Psoas muscle (tissue), 8 donors: Measurements from ENCODE around the gene NCAPG2. TPM values are rescaled to one million over a fixed set of nuclear protein-coding genes. Genes with fewer than 3 reads are reported as not detected.

Experiments used
- ATAC-seq, 4 donors: fragments of 200-7000 bp; cut with Tn5 transposase; one replicate each; pipeline ENCODE4 v1.9.1; 2020; ENCODE audit warnings: moderate library complexity in 3 of 4, mild to moderate bottlenecking in 2 of 4
- DNase-seq, 2 donors: peaks; one replicate each; pipeline ENCODE4 v3.0.0-alpha.2; 2020
- H3K27ac ChIP-seq: fragments of 200-600 bp; one replicate; pipeline ENCODE4 v1.8.0; 2022
- H3K27me3 ChIP-seq, 3 donors: fragments of 200-600 bp in 1 of 3; one replicate each; pipeline versions ENCODE4 v1.6.1 to v1.8.0; 2013 to 2022; ENCODE audit warnings: low read length in 2 of 3, mild to moderate bottlenecking in 2 of 3, moderate library complexity in 1 of 3; ENCODE audit not compliant: insufficient read depth in 3 of 3
- H3K36me3 ChIP-seq, 2 donors: fragments of 200-600 bp in 1 of 2; one replicate each; pipeline versions ENCODE4 v1.6.1 to v1.8.0; 2013 to 2022; ENCODE audit warnings: low read depth in 1 of 2, mild to moderate bottlenecking in 1 of 2, moderate library complexity in 1 of 2; ENCODE audit not compliant: insufficient read depth in 1 of 2
- H3K4me1 ChIP-seq: fragments of 200-600 bp; one replicate; pipeline ENCODE4 v1.8.0; 2022
- H3K4me3 ChIP-seq: fragments of 200-600 bp; one replicate; pipeline ENCODE4 v1.8.0; 2022; ENCODE audit warnings: mild to moderate bottlenecking
- H3K9me3 ChIP-seq: fragments of 200-600 bp; one replicate; pipeline ENCODE4 v1.8.0; 2022
- WGBS, 3 donors: extraction: QIAGEN DNeasy Blood & Tissue Kit; methylation state at CpG; one replicate each; pipeline versions ENCODE4 v1.1.6 to v1.1.7; 2013; 5-methylcytosine and 5-hydroxymethylcytosine counted together
- intact Hi-C, 2 donors: fragments of 100-400 bp; cut with DNase I; formaldehyde crosslinking; loops; one replicate each; pipeline versions ENCODE4 v1.11.0 to v1.14.2; 2022
- polyA plus RNA-seq, 3 donors: library from polyadenylated mRNA; stranded (reverse); fragments of 200-250 nt; gene quantifications; one replicate each; pipeline ENCODE4 v1.2.3, GENCODE V29; 2013
- total RNA-seq, 4 donors: library from RNA; stranded (reverse); fragmentation: NEBNext Ultra II Directional in 2 of 4; extraction: Animal tissue kit (Norgen Biotek cat#: 25700) in 2 of 4; gene quantifications; one replicate each; pipeline versions ENCODE4 v1.2.1 to v1.2.4, GENCODE V29; 2021 to 2023
- TF ChIP-seq, protein P1 (sequence below): fragments of 200-600 bp; IDR thresholded peaks from one replicate; pipeline ENCODE4 v1.8.0; 2022; ENCODE audit warnings: antibody characterized with exemption
- donor health status: healthy with polysubstance abuse.
- donor health status: DM: no; HTN: no; CAD: no; lungs with moderate emphysema.
- donor health status: Bipolar disorder and iron deficiency.
- donor health status: healthy.
- donor health status: DM: yes; HTN: yes; CAD: no.
- donor health status: DM: no; HTN: no; CAD: no.
- donor health status: DM: no; HTN: no; CAD: no.
- donor health status: DM: yes; HTN: yes; CAD: no.

NCAPG2 gene
- total and polyA plus RNA-seq, 7 donors = 1.9 to 3.8 (median 2.8) TPM

- 84 to 86% (median 84%) methylated on average over 4 of the region's 4 CpGs for WGBS, 3 donors
- TF ChIP-seq, protein P1, sequence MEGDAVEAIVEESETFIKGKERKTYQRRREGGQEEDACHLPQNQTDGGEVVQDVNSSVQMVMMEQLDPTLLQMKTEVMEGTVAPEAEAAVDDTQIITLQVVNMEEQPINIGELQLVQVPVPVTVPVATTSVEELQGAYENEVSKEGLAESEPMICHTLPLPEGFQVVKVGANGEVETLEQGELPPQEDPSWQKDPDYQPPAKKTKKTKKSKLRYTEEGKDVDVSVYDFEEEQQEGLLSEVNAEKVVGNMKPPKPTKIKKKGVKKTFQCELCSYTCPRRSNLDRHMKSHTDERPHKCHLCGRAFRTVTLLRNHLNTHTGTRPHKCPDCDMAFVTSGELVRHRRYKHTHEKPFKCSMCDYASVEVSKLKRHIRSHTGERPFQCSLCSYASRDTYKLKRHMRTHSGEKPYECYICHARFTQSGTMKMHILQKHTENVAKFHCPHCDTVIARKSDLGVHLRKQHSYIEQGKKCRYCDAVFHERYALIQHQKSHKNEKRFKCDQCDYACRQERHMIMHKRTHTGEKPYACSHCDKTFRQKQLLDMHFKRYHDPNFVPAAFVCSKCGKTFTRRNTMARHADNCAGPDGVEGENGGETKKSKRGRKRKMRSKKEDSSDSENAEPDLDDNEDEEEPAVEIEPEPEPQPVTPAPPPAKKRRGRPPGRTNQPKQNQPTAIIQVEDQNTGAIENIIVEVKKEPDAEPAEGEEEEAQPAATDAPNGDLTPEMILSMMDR = no peak
- DNase-seq = no peak
- no peaks in the 10 kb centered on the region for H3K4me1 ChIP-seq
- H3K27me3 ChIP-seq = no peaks in the 10 kb centered on the region
- no peaks in the 10 kb centered on the region for H3K9me3 ChIP-seq
- peaks cover 0 to 8% of the 10 kb centered on the region in 2 donors for H3K36me3 ChIP-seq
- H3K27ac ChIP-seq = no peak overlapping the region
- intact Hi-C loops = no loop called here
- no peak overlapping the region for H3K4me3 ChIP-seq
- ATAC-seq = no peak
Observed at GRCh38 chr7:158725506-158725800, 20.8 kb upstream of the NCAPG2 start.

DNA sequence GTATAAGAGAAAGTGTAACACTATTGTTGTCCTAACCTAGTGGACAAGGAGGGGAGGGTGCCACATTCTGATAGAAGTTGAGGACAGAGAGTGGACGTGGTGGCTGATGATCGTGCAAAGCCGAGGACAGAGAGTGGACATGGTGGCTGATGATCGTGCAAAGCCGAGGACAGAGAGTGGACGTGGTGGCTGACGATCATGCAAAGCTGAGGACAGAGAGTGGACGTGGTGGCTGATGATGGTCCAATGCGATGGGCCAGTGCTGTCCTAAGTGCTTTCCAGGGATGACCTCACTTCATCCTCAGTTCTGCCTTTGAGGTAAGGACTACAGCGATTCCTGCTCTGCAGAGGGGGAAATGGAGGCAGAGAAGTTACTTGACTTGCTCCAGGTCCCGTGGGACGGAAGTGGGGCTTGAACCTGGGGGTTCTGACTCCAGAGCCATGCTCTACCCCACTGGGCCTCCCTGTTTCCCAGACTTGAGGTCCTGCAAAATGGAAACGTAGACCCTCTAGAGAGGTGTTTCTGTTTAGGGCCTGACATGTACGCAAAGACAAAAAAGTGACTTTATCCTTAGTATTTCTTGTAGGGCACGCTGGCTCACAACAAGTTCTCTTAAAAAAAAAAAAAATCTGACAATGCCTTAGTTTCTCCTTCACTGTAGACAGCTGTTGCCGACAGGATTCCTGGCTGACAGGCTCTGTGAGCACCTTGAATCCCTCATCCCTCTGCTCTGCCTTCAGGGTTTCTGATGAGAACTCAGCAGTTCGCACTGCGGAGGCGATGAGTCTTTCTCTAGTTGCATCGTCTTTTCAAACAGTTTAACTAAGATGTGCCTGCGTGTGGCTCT, 20.3 kb upstream of the NCAPG2 start:
- Histone ChIP-seq H3K27ac (no peak overlapping the region), H3K4me3 (no peak overlapping the region), H3K9me3 (no peaks in the 10 kb centered on the region), H3K36me3 (peaks cover 0 to 3% of the 10 kb centered on the region in 2 donors), H3K27me3 (no peaks in the 10 kb centered on the region), H3K4me1 (no peaks in the 10 kb centered on the region)
- no peak for ATAC-seq
- WGBS, 3 donors = 89 to 91% (median 90%) methylated on average over 21 of the region's 21 CpGs
- intact Hi-C loops = no loop called here
- no peak for DNase-seq
- TF ChIP-seq, protein P1 = no peak

- 77 to 87% (median 84%) methylated on average over 12 of the region's 12 CpGs for WGBS, 3 donors
- no peaks in the 10 kb centered on the region for H3K36me3 ChIP-seq
- intact Hi-C loops = no loop called here
- no peak overlapping the region for H3K27ac ChIP-seq
- ATAC-seq = peak in 1 of 4 donors; percentile 29
- no peak overlapping the region for H3K4me3 ChIP-seq
- TF ChIP-seq, protein P1 = no peak
- no peak for DNase-seq
- H3K4me1 ChIP-seq = no peaks in the 10 kb centered on the region
- no peaks in the 10 kb centered on the region for H3K27me3 ChIP-seq
- no peaks in the 10 kb centered on the region for H3K9me3 ChIP-seq
Observed at GRCh38 chr7:158723714-158724385, 19.2 kb upstream of the NCAPG2 start.

DNA sequence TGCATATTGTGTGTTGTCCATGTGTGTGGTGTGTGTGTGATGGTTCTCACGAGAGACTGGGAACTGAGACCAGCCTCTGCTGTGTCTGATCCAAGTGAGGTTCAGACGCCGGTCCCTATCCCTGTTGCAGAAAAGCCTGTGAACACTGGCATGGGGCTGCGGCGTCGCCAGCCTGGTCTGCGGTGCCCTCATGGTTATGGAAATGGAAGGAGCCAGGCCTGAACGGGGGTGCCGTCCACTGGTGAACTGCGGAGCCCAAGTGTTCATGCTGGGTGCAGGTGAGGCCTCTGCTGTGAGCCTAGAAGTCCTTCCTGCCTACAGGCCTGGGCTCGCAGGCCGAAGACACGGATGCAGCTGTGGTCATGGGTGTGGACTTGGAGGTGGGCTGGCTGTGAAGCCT, 18.7 kb upstream of the NCAPG2 start:
- ATAC-seq = no peak
- TF ChIP-seq, protein P1 = no peak
- intact Hi-C loops = no loop called here
- Histone ChIP-seq H3K4me1 (no peaks in the 10 kb centered on the region), H3K27me3 (no peaks in the 10 kb centered on the region), H3K9me3 (no peaks in the 10 kb centered on the region), H3K4me3 (no peak overlapping the region), H3K36me3 (no peaks in the 10 kb centered on the region), H3K27ac (no peak overlapping the region)
- no peak for DNase-seq
- WGBS, 3 donors = 85 to 88% (median 87%) methylated on average over 13 of the region's 13 CpGs
